ENCODE results near the gene KANK2. TPM values are rescaled to one million over a fixed set of nuclear protein-coding genes. Genes with fewer than 3 reads are reported as not detected.

The KANK2 gene
- total RNA-seq, 4 donors from 2014 or later = 41.9 to 283 (median 68.4) TPM

DNA sequence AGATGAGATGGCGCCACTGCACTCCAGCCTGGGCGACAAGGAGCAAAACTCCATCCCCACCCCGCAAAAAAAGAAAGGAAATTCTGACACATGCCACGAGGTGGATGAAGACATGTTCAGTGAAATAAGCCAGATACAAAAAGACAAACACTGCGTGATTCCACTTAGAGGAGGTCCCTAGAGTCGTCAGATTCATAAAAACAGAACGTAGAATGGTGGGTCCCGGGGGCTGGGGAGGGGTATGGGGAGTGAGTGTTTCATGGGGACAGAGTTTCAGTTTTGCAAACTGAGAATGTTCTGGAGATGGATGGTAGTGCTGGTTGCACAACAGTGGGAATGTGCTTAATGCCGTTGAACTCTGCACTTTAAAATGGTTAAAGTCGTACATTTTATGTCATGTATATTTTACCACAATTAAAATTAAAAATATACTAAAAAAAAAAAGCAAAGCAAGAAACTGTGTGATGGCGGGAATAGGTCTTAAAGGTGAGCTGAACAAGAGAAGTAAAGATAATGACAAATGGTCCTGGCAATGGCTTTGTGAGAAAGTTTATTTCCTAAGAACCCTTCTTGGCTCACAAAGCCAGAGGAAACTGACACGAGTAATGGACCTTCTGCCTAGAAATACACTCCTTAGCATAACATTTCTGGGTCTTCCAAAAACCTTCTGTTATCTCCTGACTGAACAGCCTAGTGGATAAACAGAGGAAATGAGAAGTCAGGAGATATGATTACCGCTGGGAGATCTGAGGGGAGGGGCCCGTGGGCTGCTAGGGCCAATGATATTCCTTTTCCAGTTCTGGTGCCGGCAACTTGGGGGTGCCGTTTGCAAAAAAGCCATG, 37.5 kb downstream of the KANK2 start:
- DNase-seq = no peak
- Histone ChIP-seq H3K4me1 (peaks cover 0 to 14% (median 6%) of the 10 kb centered on the region in 4 donors), H3K9me3 (no peaks in the 10 kb centered on the region), H3K4me3 (no peak overlapping the region), H3K27ac (peak overlapping the region; percentile 11 to 79 (median 37)), H3K36me3 (no peaks in the 10 kb centered on the region), H3K27me3 (no peaks in the 10 kb centered on the region)
- TF ChIP-seq, protein P1, sequence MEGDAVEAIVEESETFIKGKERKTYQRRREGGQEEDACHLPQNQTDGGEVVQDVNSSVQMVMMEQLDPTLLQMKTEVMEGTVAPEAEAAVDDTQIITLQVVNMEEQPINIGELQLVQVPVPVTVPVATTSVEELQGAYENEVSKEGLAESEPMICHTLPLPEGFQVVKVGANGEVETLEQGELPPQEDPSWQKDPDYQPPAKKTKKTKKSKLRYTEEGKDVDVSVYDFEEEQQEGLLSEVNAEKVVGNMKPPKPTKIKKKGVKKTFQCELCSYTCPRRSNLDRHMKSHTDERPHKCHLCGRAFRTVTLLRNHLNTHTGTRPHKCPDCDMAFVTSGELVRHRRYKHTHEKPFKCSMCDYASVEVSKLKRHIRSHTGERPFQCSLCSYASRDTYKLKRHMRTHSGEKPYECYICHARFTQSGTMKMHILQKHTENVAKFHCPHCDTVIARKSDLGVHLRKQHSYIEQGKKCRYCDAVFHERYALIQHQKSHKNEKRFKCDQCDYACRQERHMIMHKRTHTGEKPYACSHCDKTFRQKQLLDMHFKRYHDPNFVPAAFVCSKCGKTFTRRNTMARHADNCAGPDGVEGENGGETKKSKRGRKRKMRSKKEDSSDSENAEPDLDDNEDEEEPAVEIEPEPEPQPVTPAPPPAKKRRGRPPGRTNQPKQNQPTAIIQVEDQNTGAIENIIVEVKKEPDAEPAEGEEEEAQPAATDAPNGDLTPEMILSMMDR (IDR thresholded peaks at IDR 0.05) = peak in 1 of 6 experiments; percentile 4
- no peak for TF ChIP-seq POLR2A (IDR thresholded peaks at IDR 0.05)

- no peak for TF ChIP-seq POLR2A (IDR thresholded peaks at IDR 0.05)
- TF ChIP-seq, protein P1 (IDR thresholded peaks at IDR 0.05) = no peak
- Histone ChIP-seq H3K27ac (peak within 1 kb of the TSS in 3 of 4 donors; percentile 44 to 65 (median 65)), H3K4me1 (peaks cover 0 to 21% (median 7%) of the 10 kb centered on the region in 4 donors), H3K9me3 (no peaks in the 10 kb centered on the region), H3K27me3 (no peaks in the 10 kb centered on the region), H3K36me3 (no peaks in the 10 kb centered on the region), H3K4me3 (peak within 1 kb of the TSS; percentile 44 to 75 (median 68))
- peak; percentile 84 to 97 (median 92) for DNase-seq
Observed at GRCh38 chr19:11155373-11156120, 41.8 kb downstream of the KANK2 start, which contains the start of gene SPC24. Gene SPC24 (minus strand): TSS chr19:11155782. CDS start chr19:11155776, 6 bp downstream.

DNA sequence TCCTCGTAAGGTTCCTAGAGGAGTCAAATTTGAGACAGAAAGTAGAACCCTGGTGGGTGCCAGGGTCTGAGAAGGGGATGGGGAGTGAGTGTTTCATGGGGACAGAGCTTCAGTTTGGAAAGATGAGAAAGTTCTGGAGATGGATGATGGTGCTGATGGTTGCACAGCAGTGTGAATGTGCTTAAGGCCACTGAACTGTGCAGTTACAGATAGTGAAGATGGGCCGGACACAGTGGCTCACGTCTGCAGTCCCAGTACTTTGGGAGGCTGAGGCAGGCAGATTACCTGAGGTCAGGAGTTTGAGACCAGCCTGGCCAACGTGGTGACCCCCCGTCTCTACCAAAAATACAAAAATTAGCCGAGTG, 42.7 kb downstream of the KANK2 start:
- H3K36me3 ChIP-seq = no peaks in the 10 kb centered on the region
- H3K4me3 ChIP-seq = no peak overlapping the region
- no peak for DNase-seq
- no peak overlapping the region for H3K27ac ChIP-seq
- H3K9me3 ChIP-seq = no peaks in the 10 kb centered on the region
- H3K27me3 ChIP-seq = no peaks in the 10 kb centered on the region
- H3K4me1 ChIP-seq = peaks cover 0 to 21% (median 7%) of the 10 kb centered on the region in 4 donors
- TF ChIP-seq POLR2A (IDR thresholded peaks at IDR 0.05) = no peak
- TF ChIP-seq, protein P1 (IDR thresholded peaks at IDR 0.05) = no peak

DNA sequence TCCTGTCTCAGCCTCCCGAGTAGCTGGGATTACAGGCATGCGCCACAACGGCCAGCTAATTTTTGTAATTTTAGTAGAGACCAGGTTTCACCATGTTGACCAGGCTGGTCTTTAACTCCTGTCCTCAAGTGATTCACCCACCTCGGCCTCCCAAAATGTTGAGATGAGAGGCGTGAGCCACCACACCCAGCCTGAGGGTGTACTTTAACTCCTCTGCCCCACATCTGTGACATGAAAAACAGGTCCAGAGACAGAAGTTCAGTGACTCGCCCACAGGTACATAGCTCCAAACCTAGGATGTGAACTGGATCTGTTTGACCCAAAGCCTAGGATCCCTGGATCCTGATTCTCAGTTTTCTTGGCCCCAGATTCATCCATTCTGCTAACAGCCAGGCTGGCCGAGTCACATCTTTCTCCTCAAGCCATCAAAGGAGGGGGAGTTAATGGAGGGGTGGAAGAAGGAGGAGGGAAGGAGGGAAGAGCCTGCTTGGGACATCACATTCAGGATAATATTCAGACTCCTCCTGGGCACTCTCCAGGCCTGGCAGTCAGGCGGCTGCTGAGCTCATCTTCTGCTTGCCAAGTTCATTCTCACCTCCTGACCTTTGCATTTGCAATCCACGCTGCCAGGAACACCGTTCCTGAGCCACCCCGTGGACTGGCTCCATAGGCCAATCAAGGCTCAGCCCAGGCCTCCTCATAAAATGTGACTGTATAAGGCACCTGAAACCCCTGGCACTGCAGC, 44.9 kb downstream of the KANK2 start:
- H3K27ac ChIP-seq = peak overlapping the region in 2 of 4 donors; percentile 69 to 78
- peaks cover 0 to 21% (median 7%) of the 10 kb centered on the region in 4 donors for H3K4me1 ChIP-seq
- H3K27me3 ChIP-seq = no peaks in the 10 kb centered on the region
- H3K36me3 ChIP-seq = no peaks in the 10 kb centered on the region
- peak in 2 of 3 donors; percentile 66 to 79 for DNase-seq
- TF ChIP-seq POLR2A (IDR thresholded peaks at IDR 0.05) = no peak
- TF ChIP-seq, protein P1 (IDR thresholded peaks at IDR 0.05) = no peak
- H3K4me3 ChIP-seq = no peak overlapping the region
- no peaks in the 10 kb centered on the region for H3K9me3 ChIP-seq

- Histone ChIP-seq H3K4me1 (peaks cover 0 to 21% (median 7%) of the 10 kb centered on the region in 4 donors), H3K27ac (peak overlapping the region in 3 of 4 donors; percentile 7 to 78 (median 35)), H3K27me3 (no peaks in the 10 kb centered on the region), H3K4me3 (no peak overlapping the region), H3K9me3 (no peaks in the 10 kb centered on the region), H3K36me3 (no peaks in the 10 kb centered on the region)
- no peak for DNase-seq
- TF ChIP-seq, protein P1 (IDR thresholded peaks at IDR 0.05) = no peak
- no peak for TF ChIP-seq POLR2A (IDR thresholded peaks at IDR 0.05)
Observed at GRCh38 chr19:11151181-11151580, 46.2 kb downstream of the KANK2 start.

All from Peyer's patch (tissue), 4 donors.